Neural progenitor cell (in vitro differentiated cells): ENCODE measurements around the gene RHBDD1. TPM values are rescaled to one million over a fixed set of nuclear protein-coding genes. Genes with fewer than 3 reads are reported as not detected.

Experiments used
- DNase-seq: peaks from one replicate; pipeline ENCODE4 v3.0.0-alpha.2; 2016; ENCODE audit warnings: low spot score
- H2AFZ ChIP-seq: fragments of 200-600 bp; sonication (generic); replicated peaks from 2 replicates; pipeline ENCODE4 v1.6.1; 2016; ENCODE audit warnings: antibody characterized with exemption
- H3F3A ChIP-seq: fragments of 200-600 bp; sonication (generic); 2 replicates; pipeline ENCODE4 v1.6.1; 2016; ENCODE audit warnings: antibody characterized with exemption, low read depth
- H3K27ac ChIP-seq: fragments of 200-600 bp; sonication (generic); 2 replicates; pipeline ENCODE4 v1.5.1; 2016; ENCODE audit warnings: mild to moderate bottlenecking
- H3K27me3 ChIP-seq: fragments of 200-600 bp; sonication (generic); 2 replicates; pipeline ENCODE4 v1.6.1; 2016; ENCODE audit warnings: mild to moderate bottlenecking, moderate library complexity
- H3K36me3 ChIP-seq: fragments of 200-600 bp; sonication (generic); 2 replicates; pipeline ENCODE4 v1.5.1; 2016
- H3K4me1 ChIP-seq: fragments of 200-600 bp; sonication (generic); 2 replicates; pipeline ENCODE4 v1.6.1; 2016; ENCODE audit warnings: mixed run types
- H3K4me2 ChIP-seq: fragments of 200-600 bp; sonication (generic); 2 replicates; pipeline ENCODE4 v1.6.1; 2016
- H3K4me3 ChIP-seq: fragments of 200-600 bp; sonication (generic); 2 replicates; pipeline ENCODE4 v1.5.1; 2016
- H3K79me2 ChIP-seq: fragments of 200-600 bp; sonication (generic); 2 replicates; pipeline ENCODE4 v1.6.1; 2016; ENCODE audit warnings: low read depth
- H3K9ac ChIP-seq: fragments of 200-600 bp; sonication (generic); 2 replicates; pipeline ENCODE4 v1.6.1; 2016
- H3K9me3 ChIP-seq: fragments of 200-600 bp; sonication (generic); 2 replicates; pipeline ENCODE4 v1.5.1; 2016; ENCODE audit warnings: low read depth
- H4K20me1 ChIP-seq: fragments of 200-600 bp; sonication (generic); 2 replicates; pipeline ENCODE4 v1.6.1; 2016; ENCODE audit warnings: low read depth
- H3K27ac Mint-ChIP-seq: 3 replicates; pipeline ENCODE4 v1.8.0; 2021; ENCODE audit warnings: mixed read lengths
- H3K27me3 Mint-ChIP-seq: 2 replicates; pipeline ENCODE4 v1.8.0; 2022; ENCODE audit warnings: low read depth, mild to moderate bottlenecking, inconsistent platforms, moderate library complexity, mixed read lengths; ENCODE audit not compliant: insufficient read depth
- H3K36me3 Mint-ChIP-seq: 3 replicates; pipeline ENCODE4 v1.8.0; 2021; ENCODE audit warnings: mixed read lengths
- H3K4me1 Mint-ChIP-seq: 3 replicates; pipeline ENCODE4 v1.8.0; 2021; ENCODE audit warnings: mixed read lengths
- H3K4me3 Mint-ChIP-seq: 3 replicates; pipeline ENCODE4 v1.8.0; 2021; ENCODE audit warnings: mild to moderate bottlenecking, moderate library complexity, mixed read lengths
- H3K9me3 Mint-ChIP-seq: 3 replicates; pipeline ENCODE4 v1.8.0; 2020; ENCODE audit warnings: mixed read lengths
- CTCF ChIP-seq: fragments of 200-600 bp; sonication (generic); IDR thresholded peaks from 2 replicates; pipeline ENCODE4 v1.5.1; 2017; ENCODE audit warnings: antibody characterized with exemption, mild to moderate bottlenecking
- EZH2 ChIP-seq: fragments of 200-600 bp; sonication (generic); IDR thresholded peaks from 2 replicates; pipeline ENCODE4 v1.6.1; 2017; ENCODE audit warnings: antibody characterized with exemption, mild to moderate bottlenecking, moderate library complexity
- EZH2phosphoT487 ChIP-seq: fragments of 200-600 bp; sonication (generic); IDR thresholded peaks from 2 replicates; pipeline ENCODE4 v1.6.1; 2017; ENCODE audit warnings: antibody characterized with exemption
- total RNA-seq: library from RNA; depleted of rRNA; stranded (reverse); fragments of >200 nt; gene quantifications from 2 replicates; pipeline ENCODE4 v1.2.3, GENCODE V29; 2015; ENCODE audit warnings: low replicate concordance

The RHBDD1 gene
- total RNA-seq, 1 donor from 2014 or later: 15.1 TPM

- H3K9me3 Mint-ChIP-seq: no peaks in the 10 kb centered on the region
Measured at GRCh38 chr2:227020416-227020815, 184.6 kb downstream of the RHBDD1 start.

GRCh38 chr2:227022608-227023007, 186.8 kb downstream of the RHBDD1 start:
- H2AFZ ChIP-seq: no peak overlapping the region
- H3K79me2 ChIP-seq: no peaks in the 10 kb centered on the region
- H3F3A ChIP-seq: no peaks in the 10 kb centered on the region
- H3K27me3 ChIP-seq: no peaks in the 10 kb centered on the region
- TF ChIP-seq EZH2phosphoT487 (no peak), EZH2 (no peak), CTCF (no peak)
- no peaks in the 10 kb centered on the region for H3K36me3 ChIP-seq
- no peaks in the 10 kb centered on the region for H4K20me1 ChIP-seq
- no peak for DNase-seq
- no peaks in the 10 kb centered on the region for H3K36me3 Mint-ChIP-seq
- no peak overlapping the region for H3K4me3 ChIP-seq
- no peak overlapping the region for H3K4me2 ChIP-seq
- H3K27ac Mint-ChIP-seq: no peak overlapping the region
- H3K27ac ChIP-seq: no peak overlapping the region
- H3K4me1 Mint-ChIP-seq: no peaks in the 10 kb centered on the region
- no peaks in the 10 kb centered on the region for H3K9me3 ChIP-seq
- no peak overlapping the region for H3K9ac ChIP-seq
- peaks cover 2% of the 10 kb centered on the region for H3K27me3 Mint-ChIP-seq
- H3K9me3 Mint-ChIP-seq: no peaks in the 10 kb centered on the region
- H3K4me1 ChIP-seq: no peaks in the 10 kb centered on the region
- H3K4me3 Mint-ChIP-seq: no peak overlapping the region

More at GRCh38 chr2:227020416-227020815, 184.6 kb downstream of the RHBDD1 start:
- Mint-ChIP-seq H3K36me3 (no peaks in the 10 kb centered on the region), H3K4me3 (no peak overlapping the region), H3K4me1 (peaks cover 3% of the 10 kb centered on the region), H3K27ac (no peak overlapping the region), H3K27me3 (peaks cover 6% of the 10 kb centered on the region)
- TF ChIP-seq CTCF: no peak
- TF ChIP-seq EZH2phosphoT487: no peak
- TF ChIP-seq EZH2: no peak
- Histone ChIP-seq H3K27me3 (no peaks in the 10 kb centered on the region), H3K4me2 (no peak overlapping the region), H2AFZ (no peak overlapping the region), H3F3A (no peaks in the 10 kb centered on the region), H3K9me3 (no peaks in the 10 kb centered on the region), H3K79me2 (no peaks in the 10 kb centered on the region), H4K20me1 (no peaks in the 10 kb centered on the region), H3K4me3 (no peak overlapping the region), H3K9ac (no peak overlapping the region), H3K36me3 (no peaks in the 10 kb centered on the region), H3K4me1 (no peaks in the 10 kb centered on the region), H3K27ac (no peak overlapping the region)
- no peak for DNase-seq

- Mint-ChIP-seq H3K4me1 (no peaks in the 10 kb centered on the region), H3K36me3 (no peaks in the 10 kb centered on the region), H3K27ac (no peak overlapping the region)
Measured at GRCh38 chr2:227025510-227025909, 189.7 kb downstream of the RHBDD1 start.

More at GRCh38 chr2:227025510-227025909, 189.7 kb downstream of the RHBDD1 start:
- DNase-seq: no peak
- H3K4me1 ChIP-seq: no peaks in the 10 kb centered on the region
- no peak overlapping the region for H3K9ac ChIP-seq
- Mint-ChIP-seq H3K4me3 (no peak overlapping the region), H3K9me3 (no peaks in the 10 kb centered on the region), H3K27me3 (peaks cover 2% of the 10 kb centered on the region)
- H3K9me3 ChIP-seq: no peaks in the 10 kb centered on the region
- no peak overlapping the region for H2AFZ ChIP-seq
- H3K36me3 ChIP-seq: no peaks in the 10 kb centered on the region
- no peaks in the 10 kb centered on the region for H4K20me1 ChIP-seq
- no peaks in the 10 kb centered on the region for H3F3A ChIP-seq
- H3K79me2 ChIP-seq: no peaks in the 10 kb centered on the region
- H3K4me3 ChIP-seq: no peak overlapping the region
- TF ChIP-seq EZH2 (no peak), CTCF (no peak), EZH2phosphoT487 (no peak)
- no peaks in the 10 kb centered on the region for H3K27me3 ChIP-seq
- no peak overlapping the region for H3K27ac ChIP-seq
- H3K4me2 ChIP-seq: no peak overlapping the region
